WTC11 (cell line): ENCODE results near the gene CETN2.

Experiments used
- ESRRA ChIP-seq: sonication (generic); formaldehyde crosslinking; IDR thresholded peaks from 2 replicates; pipeline ENCODE4 v1.8.1; 2022; ENCODE audit warnings: mild to moderate bottlenecking, missing genetic modification reagents, borderline replicate concordance
- FOXP1 ChIP-seq: sonication (generic); formaldehyde crosslinking; IDR thresholded peaks from 2 replicates; pipeline ENCODE4 v1.8.0; 2022; ENCODE audit warnings: missing genetic modification reagents, mild to moderate bottlenecking, moderate library complexity, borderline replicate concordance
- SMAD3 ChIP-seq: sonication (generic); formaldehyde crosslinking; IDR thresholded peaks from 2 replicates; pipeline ENCODE4 v1.8.0; 2022; ENCODE audit warnings: missing genetic modification reagents, mild to moderate bottlenecking, borderline replicate concordance
- TEAD1 ChIP-seq: sonication (generic); formaldehyde crosslinking; IDR thresholded peaks from 2 replicates; pipeline ENCODE4 v1.8.0; 2022; ENCODE audit warnings: mild to moderate bottlenecking, missing genetic modification reagents
- ZNF232 ChIP-seq: sonication (generic); formaldehyde crosslinking; IDR thresholded peaks from 2 replicates; pipeline ENCODE4 v1.8.0; 2022; ENCODE audit warnings: mild to moderate bottlenecking, missing genetic modification reagents
- TF ChIP-seq, protein P1 (sequence below): sonication (generic); formaldehyde crosslinking; IDR thresholded peaks from 2 replicates; pipeline ENCODE4 v1.8.0; 2022; ENCODE audit warnings: mild to moderate bottlenecking, missing genetic modification reagents
- TF ChIP-seq, protein P2 (sequence below): fragments of 200-600 bp; IDR thresholded peaks from 2 replicates; pipeline ENCODE4 v1.8.0; 2022; ENCODE audit warnings: antibody characterized with exemption

DNA sequence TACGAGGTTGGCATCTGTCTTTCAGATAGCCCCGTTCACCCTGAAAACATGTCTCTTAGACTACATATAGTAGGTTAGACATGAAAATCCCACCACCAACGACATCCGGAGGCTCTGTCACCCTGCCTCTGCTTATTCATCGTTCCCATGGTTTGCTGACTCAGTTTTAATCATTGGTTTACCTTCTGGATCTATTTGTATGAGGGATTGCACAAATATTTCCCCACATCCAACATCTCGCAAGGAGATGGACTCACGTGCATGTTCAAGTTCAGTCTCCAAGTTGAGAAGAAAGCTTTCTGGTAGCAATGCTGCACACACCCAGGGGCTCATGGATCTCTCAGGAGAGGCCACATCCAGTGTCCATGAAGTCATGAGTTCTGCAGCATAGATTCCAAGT lies 10.8 kb downstream of the CETN2 start:
- TF ChIP-seq ESRRA (CRISPR knock-in tag) (no peak), FOXP1 (CRISPR knock-in tag) (no peak), SMAD3 (CRISPR knock-in tag) (no peak), TEAD1 (no peak), ZNF232 (CRISPR knock-in tag) (no peak)
- TF ChIP-seq, protein P1, sequence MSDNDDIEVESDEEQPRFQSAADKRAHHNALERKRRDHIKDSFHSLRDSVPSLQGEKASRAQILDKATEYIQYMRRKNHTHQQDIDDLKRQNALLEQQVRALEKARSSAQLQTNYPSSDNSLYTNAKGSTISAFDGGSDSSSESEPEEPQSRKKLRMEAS, result no peak
- TF ChIP-seq, protein P2, sequence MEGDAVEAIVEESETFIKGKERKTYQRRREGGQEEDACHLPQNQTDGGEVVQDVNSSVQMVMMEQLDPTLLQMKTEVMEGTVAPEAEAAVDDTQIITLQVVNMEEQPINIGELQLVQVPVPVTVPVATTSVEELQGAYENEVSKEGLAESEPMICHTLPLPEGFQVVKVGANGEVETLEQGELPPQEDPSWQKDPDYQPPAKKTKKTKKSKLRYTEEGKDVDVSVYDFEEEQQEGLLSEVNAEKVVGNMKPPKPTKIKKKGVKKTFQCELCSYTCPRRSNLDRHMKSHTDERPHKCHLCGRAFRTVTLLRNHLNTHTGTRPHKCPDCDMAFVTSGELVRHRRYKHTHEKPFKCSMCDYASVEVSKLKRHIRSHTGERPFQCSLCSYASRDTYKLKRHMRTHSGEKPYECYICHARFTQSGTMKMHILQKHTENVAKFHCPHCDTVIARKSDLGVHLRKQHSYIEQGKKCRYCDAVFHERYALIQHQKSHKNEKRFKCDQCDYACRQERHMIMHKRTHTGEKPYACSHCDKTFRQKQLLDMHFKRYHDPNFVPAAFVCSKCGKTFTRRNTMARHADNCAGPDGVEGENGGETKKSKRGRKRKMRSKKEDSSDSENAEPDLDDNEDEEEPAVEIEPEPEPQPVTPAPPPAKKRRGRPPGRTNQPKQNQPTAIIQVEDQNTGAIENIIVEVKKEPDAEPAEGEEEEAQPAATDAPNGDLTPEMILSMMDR, result no peak
